D341Med (cell line): ENCODE data around the gene FAM180A.
"Not testable (repeated sequence)": the region's sequence is repeated elsewhere in the genome, so short reads cannot be mapped to it uniquely, and the experiment has no call there.

Experiments used
- DNase-seq: peaks from one replicate; pipeline ENCODE4 v3.0.0; 2012; ENCODE audit warnings: low spot score

FAM180A gene

DNA sequence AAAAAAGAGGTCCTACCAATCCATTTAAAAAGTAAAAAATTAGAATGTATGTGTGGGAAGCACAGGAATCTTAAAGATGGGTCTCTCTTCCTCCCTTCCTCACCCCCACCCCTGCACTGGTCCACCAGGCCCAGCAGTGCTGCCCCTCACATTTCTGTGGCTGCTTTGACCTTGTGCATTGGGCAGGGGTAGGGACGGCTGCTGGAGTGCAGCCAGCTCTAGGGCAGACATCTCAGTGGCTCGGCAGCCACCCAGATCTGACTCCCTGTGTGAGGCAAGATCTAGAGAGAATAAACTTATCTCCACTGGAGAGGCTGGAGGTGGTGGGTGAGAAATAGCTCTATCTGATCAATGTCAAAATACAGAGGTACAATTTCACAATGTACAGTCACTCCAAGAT lies 6.7 kb downstream of the FAM180A start:
- no peak for DNase-seq

DNA sequence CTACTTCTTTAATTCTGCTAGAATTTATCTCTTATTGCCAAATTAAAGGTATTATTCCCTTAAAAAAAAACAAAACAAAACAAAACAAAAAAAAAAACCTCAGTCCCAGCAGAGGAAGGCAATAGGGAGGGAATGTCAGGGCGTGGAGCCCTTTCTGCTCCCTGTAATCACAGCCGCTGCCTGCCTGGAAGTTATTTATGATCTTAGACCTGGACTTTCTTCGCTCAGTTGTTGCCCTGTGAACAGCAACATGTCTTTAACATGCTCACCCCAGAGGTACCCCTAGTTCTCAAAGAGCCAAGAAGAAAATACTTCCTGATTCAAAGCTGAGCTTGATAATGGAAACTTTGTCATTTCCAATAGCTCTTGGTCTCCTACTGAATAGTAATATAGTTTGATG lies 7.7 kb downstream of the FAM180A start:
- no peak for DNase-seq

DNA sequence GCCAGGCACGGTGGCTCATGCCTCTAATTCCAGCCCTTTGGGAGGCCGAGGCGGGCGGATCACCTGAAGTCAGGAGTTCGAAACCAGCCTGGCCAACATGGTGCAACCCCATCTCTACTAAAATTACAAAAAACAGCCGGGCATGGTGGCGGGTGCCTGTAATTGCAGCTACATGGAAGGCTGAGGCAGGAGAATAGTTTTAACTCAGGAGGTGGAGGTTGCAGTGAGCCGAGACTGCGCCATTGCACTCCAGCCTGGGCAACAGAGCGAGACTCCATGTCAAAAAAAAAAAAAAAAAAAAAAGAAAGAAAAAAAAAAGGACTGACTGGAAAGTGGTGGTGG lies 11.3 kb downstream of the FAM180A start:
- DNase-seq = not testable (repeated sequence)

DNA sequence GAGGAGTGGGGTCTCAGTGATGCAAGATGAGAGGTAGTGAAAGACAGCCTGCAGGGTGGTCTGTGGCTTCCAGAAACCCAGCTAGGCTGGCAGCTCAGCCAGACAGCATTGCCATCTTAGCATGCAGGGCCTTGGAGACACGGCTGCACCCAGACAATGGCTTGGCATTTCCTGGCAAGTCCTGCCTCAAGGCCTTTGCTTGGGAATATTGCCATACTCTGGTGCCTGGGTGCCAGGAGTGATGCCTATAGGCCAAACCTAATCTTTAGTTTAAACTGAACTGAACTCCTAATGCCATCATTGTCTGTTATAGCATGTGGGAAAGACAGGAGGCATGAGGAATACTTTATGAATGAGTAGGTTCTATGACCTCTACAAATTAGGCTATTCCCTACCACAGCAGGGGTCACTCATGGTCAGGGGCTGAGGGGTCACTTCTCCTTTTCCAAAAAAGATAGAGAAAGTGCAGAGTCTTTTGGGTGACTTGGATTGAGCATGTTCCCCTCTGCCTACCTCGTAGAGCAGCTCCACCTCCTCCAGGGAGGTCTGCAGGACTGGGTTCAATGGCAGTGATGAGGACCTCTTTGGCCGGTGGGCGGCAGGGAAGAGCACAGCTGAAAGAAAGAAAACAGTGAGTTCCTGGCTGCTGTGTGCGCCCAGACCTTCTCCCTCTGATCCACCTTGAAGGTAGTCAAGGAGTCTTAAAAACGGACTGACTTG lies 11.9 kb downstream of the FAM180A start:
- DNase-seq = no peak

DNA sequence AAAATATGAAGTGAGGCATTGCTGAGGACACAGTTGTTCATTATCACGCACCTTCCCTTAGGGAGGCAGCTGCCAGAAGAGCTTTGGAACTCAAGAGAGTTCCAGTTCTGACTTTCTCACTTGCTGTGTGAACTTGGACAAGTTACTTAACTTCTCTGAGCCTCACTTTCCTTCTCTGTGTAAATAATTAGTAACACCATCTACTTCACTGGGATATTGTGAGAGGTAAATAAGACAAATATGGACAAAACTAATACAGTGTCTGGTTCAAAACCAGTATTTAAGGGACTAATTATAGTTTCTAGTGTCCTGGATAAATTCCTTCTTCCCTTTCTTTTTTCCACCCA lies 14.3 kb downstream of the FAM180A start:
- DNase-seq = no peak

DNA sequence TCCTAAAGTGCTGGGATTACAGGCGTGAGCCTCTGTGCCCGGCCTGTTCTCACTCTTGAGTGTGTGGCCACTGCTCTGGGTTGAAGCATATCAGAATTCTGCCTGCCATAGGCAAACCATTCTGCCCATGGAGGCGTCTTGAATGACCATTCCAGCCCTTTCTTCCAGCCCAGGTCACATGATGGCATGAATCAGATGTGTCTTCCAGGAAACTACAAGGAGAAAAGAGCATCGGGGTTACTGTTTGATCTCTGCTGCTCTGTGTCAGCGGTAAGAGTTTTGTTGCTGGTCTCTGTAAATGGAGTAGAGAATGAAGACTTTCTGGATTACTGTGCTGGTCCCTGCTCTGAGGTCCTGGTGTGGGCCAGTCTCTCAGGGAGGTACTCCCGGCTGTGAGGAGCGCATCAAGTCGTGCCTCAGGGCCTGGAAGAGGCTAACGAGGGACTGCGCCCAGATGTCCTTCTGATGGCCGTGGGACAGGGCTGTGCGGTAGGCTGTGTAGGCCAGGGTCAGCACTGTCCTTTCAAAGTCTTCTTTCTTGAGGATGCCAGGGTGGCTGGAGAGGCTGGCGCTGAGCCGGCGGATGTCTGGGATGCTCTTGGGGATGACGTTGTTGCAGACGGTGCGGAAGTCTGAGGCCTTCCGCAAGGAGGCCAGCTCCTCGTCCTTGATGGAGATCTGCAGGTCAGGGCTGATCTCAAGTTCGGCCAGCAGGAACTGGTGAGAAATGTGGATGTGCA lies 14.8 kb downstream of the FAM180A start:
- no peak for DNase-seq

DNA sequence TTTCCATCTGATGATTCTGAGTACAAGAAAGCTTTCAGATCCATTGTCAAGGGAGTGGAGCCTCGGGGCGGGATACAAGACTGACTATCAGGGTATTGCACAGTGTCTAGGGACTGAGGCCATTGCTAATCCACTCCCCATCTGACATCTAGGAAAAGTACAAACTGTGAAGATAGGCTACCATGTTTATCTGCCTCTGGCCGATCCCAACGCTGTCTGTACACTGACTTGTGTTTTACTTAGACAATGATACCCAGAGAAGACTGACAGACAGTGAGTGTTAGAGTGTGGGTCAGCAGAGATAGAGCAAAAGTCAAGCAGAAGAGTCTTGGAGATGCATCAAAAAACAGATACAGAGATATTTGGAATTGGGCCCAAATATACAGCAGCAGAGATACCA lies 17.5 kb downstream of the FAM180A start:
- no peak for DNase-seq

DNA sequence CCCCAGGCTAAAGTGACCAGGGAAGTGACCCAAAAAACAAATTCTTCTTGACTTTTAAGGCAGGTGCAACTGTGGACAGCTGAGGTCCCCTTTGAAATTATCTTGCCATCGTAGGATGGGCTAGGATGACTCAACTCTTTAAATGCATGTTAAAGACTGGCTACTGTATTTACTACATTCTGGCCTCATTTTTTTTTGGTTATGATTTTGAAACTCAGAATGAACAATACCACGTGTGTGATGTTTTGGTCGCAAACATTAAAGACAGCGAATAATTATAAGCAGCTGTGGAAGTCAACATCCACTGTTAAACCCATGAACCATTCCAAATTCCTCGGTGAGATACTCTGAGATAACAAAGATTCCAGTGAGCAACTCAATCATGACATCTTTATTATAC lies 19.4 kb downstream of the FAM180A start:
- no peak for DNase-seq

DNA sequence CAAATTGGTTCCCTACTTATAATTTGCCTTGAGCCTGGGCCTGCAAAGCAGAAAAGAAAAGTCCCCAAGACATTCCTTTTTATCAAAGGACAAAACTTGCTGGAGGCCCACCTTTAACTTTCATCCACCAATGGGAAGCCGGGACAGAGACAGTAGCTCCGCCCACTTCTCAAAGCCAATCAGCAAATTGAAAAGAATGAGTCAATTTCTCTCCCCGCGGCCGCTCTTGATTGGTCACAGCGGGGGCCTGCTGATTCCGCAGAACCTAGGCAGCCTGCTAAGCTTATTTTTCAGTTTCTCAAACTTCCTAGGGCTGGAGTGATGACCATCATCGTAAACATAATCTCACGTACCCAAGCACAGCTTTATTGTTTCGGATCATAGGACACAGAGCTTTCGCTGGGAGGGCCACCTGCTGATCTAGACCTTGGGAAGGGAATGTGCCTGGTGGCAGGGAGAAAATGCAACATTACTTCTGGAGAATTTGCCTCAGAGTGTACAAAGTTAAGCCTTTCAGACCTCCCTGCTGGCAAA lies 20.4 kb downstream of the FAM180A start, which contains the start of gene SLC13A4:
SLC13A4 (minus strand) TSS at position 51 of the 534 bp plus-strand sequence. CDS start 690 bp downstream, outside the sequence.
- no peak for DNase-seq

DNA sequence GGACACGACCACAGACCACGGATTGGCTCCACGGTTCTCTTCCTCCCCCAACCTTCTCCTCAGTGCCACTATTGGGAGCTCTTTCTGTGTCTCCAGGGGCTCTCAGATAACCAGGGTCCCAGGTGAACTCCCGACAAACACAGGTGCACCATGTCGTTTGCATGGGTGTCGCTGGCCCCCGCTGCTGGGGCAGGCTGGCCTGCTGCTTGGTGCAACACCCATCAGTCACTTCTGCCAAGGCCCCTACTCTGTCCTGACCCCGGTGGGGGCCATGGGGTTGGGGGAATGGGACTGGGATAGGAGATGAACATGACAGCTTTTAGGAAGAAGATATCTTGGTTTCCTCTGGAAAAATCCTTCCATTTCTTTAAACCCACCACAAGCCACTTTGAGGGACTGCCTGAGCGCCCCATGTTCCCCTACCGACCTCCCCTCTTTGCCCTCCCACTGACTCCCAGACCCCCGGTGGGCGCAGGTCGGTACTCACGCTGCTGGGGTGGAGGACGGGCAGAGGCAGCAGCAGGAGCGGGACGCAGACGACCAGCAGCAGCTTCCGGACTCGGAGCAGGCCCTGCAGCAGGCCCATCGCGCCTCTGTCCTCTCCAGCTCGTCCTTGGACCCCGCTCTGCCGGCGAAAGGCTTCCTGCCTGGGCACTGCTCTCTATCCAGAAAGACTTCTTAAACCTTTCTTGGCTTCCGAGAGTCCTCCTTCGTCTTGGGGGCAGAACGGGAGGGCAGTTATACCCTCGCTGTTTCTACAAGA lies 21.5 kb downstream of the FAM180A start:
- no peak for DNase-seq

DNA sequence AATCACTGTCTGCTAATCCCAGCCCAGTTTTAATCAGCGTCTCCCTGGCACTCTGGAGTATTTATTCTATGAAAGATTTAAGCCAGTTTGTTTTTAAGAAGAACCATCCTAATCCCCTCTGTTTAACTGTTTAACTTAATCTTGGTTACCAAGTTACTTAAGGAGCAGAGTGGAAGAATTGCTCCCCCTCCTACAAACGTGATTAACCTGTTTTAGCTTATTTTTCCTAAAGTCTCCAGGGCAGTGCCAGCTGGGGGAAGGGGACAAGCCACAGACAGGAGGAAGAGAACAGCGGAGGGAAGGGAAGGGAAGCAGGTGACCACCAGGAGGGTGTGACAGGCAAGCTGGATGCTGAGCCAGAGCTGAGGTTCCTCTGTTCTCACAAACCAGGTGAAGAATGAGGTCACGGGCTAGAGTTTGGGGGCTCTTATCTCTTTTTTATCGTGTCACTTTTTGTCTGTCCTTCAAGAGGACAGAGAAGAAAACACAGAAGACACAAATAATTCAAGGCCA lies 22.3 kb downstream of the FAM180A start:
- no peak for DNase-seq

DNA sequence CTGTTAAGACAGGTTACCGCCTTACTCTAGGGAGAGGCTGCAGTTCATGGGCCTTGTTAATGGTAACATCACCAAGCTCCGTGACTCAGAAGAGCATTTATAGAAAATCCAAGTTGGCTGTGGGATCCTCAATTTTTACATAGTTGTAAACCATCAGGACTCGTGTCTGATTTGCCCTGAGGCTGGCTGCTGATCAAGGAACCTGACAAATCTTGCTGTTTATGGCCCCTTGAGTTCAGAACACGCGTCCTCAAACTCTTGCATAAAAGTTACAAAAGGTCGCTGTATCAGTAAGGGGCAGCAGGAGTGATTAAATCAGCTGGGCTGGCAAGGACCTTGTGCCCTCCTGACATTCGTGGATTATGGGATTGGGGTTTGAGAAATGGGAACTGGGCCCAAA lies 25.2 kb downstream of the FAM180A start:
- DNase-seq = no peak

DNA sequence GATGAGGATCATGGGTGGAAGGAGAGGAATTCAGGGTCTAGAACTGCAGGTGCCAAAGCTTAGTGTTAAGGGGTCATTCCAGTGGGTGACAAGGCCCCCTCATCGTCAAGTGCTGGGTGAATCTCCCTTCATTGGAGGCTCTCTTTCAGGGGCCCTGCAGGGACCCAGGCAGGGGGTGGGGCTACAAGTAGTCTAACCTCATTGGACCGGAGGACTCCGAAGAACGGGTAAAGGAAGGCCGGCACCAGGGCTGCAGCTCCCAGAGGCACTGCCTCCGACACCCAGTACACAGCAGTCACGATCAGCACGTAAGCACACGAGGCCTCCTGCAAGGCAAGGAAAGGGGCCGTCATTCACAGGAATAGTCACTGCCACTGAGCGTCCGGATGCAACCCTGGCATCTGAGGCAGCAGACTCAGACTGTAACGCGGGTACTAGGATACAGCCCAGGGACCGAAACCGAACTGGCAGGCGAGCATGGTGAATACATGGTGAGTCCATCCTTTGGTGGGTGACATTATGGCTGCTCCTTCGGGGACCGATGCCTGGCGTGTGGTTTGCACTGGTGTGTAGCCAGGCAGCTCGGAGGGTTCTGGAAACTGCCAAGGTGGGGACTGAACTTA lies 27.3 kb downstream of the FAM180A start:
- DNase-seq = no peak

DNA sequence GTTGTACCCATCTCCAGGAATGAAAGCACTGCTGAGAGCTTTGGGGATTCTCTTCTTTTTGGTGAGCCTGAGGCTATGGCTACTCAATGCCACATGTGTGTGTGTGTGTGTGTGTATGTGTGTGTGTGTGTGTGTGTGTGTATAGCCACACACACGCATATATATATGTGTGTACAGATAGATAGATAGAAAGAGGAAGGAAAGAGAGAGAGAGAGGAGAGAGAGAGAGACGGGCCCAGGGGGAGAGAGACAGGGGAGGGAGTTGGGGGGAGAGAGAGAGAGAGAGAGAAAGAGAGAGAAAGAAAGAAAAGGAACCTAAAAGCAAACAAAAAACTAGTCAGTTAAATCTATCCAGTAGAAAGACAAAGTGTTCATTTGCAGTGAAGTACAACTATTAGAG lies 28.9 kb downstream of the FAM180A start:
- DNase-seq = no peak

DNA sequence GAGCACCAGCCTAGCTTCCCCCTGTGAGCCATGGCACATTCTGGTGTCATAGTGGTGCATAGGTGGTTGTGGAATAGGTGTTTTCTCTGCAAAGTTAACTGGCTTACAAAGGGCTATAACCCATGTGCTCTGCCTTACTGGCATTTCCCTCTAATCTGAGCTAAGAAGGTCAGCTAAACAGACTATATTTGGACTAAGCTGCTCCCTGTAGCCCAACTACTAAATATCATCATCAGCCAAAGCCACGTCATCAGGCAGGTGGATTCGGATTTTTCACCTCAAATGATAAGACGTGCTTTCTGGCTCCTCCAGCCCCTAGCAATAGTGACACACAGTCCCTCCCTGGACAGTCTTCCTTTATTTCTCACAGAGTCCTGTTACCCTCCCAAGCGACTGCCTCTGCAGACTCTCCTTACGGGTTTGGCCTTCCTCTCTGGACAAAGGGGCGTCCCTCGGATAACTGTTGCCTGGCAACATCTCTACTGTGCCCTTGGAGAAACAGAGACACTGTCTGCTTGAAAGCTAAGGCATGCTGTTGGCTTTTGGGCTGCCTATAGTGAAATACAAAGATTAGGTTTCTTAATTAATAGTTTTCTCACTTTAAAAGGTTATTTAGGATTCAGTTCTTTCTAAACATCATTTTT lies 29.7 kb downstream of the FAM180A start:
- DNase-seq = no peak

DNA sequence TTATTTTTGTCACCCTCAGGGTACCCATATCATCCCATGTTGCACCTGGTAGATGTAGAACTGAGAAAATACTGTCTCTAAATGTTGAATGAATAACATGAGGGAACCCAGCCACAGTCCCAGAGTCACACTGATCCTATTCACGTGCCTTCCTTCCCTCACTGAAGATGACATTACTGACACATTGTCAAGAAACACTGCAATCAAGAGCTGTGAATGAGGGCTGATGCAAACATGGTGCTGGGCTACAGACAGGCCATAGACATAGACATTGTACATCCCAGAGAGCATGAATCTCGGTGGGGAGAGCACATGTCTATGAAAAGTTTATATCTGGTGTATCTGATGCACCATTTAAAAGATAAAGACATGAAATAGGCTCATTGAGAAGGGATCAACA lies 30.4 kb downstream of the FAM180A start:
- no peak for DNase-seq

DNA sequence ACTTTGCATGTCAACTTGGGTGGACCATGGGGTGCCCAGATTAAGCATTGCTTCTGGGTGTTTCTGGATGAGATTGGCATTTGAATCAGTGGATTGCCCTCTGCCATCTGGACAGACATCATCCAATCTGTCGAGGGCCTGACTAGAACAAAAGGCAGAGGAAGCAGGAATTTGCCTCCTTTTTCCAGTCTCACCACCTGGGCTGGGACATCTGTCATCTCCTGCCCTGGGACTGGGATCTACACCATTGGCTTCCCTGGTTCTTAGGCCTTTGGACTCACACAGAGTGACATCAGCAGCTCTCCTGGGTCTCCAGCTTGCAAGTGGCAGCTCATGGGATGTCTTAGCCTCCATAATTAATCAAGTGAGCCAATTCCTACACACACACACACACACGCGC lies 30.9 kb downstream of the FAM180A start:
- no peak for DNase-seq

DNA sequence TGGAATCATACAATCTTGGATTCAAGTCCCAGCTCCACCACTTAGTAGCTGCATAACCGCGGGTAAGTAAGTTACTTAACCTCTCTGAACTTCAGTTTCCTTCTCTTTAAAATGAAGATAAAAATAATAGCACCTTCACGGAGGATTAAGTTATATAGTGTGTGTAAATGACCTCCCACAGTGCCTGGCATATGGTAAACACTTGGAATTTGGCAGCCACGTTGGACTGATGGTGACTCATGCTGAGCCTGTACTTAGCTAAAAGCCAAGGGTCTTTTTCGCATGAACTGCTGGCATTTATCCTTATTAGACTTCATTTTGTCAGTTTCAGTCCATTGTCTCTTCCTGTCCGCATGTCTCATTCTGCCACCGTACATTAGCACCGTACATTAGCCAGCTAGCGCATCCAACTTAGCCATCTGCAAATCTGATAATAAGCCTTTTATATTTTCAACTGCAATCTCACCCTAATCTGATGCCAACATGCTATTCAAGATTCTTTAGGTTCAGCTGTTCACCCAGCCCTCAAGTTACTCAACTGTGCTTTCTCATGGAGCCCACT lies 31.9 kb downstream of the FAM180A start:
- DNase-seq = no peak

DNA sequence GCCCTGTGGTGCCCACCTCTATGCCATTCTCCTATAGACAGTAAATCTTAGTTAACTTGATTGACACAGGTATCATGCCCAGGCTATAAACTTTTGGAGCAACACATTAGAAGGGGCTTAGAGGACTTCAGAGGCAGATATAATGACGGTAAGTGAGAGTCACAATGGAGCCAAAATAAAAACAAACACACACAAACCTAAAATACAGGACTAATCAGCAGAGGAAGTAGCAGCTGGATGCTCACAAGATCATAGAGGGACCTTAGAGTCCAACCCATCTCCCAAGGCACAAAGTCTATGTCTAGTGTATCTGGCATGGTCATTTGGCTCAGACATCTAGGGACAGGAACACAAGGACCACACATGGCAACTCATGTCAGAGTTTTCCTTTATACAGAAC lies 32.9 kb downstream of the FAM180A start:
- DNase-seq = no peak

DNA sequence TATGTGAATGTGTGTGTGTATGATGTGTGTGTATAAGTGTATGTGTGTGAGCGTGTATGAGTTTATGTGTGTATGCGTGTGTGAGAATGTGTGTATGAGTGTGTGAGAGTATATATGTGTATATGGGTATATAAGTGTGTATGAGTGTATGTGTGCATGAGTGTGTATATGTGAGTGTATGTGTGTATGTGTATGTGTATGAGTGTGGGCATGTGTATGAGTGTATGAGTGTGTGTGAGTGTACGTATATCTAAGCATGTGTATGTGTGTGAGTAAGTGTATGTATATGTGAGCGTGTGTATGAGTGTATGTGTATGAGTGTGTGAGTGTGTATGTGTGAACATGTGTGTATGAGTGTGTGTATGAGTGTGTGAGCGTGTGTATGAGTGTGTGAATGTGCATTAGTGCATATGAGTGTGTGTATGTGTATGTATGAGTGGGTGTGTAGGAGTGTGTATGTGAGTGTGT lies 33.5 kb downstream of the FAM180A start:
- DNase-seq = no peak

DNA sequence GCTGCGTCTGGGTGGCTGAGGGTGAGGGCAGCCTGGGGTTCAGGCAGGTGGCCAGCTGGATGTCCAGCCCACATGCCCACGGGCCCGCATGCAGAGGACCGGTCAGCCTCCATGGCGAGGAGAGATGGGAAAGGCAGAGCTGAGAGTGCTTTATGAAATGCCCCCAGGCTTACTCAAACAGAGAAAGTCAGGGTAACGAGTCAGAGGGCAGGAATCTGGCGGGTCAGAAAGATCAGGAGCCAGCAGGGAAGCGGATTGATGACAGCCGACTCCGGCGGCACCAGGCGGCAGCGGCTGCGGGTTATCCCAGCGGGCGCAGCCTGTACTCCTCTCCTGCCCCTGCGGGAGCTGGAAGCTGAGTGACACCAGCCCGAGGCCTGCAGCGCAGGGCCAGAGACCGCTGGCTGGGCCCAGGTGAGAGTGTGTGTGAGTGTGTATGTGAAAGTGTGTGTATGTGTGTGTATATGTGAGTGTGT lies 34.0 kb downstream of the FAM180A start:
- DNase-seq = no peak
